GM19395 (cell line): ENCODE measurements around the gene TRAPPC12.
"Not testable (repeated sequence)": the region's sequence is repeated elsewhere in the genome, so short reads cannot be mapped to it uniquely, and the experiment has no call there.

Experiments
- ATAC-seq: cut with Tn5 transposase; IDR thresholded peaks from one replicate; pipeline ENCODE4 v1.9.1; 2021; ENCODE audit warnings: mild to moderate bottlenecking, moderate library complexity; ENCODE audit not compliant: unreplicated experiment

Gene TRAPPC12

GRCh38 chr2:3368261-3368722 is 11.2 kb upstream of the TRAPPC12 start:
- ATAC-seq: no peak

GRCh38 chr2:3369340-3370181 is 9.9 kb upstream of the TRAPPC12 start:
- ATAC-seq: not testable (repeated sequence)

GRCh38 chr2:3376821-3377220 is 2.7 kb upstream of the TRAPPC12 start:
- ATAC-seq: no peak

GRCh38 chr2:3377279-3377611 is 2.2 kb upstream of the TRAPPC12 start:
- ATAC-seq: peak; percentile 28

GRCh38 chr2:3377612-3378432 is 1.7 kb upstream of the TRAPPC12 start, which contains the start of gene EIPR1:
TSS of gene EIPR1 (minus strand) at chr2:3377818. CDS start at chr2:3377689, 129 bp downstream.
- ATAC-seq: peak; percentile 85

GRCh38 chr2:3379339-3379646 is 201 bp upstream of the TRAPPC12 start:
- ATAC-seq: no peak

- ATAC-seq: no peak
Observed at GRCh38 chr2:3386448-3386958, 7.0 kb downstream of the TRAPPC12 start.

- no peak for ATAC-seq
Observed at GRCh38 chr2:3387011-3387410, 7.5 kb downstream of the TRAPPC12 start.

GRCh38 chr2:3387644-3388411 is 8.3 kb downstream of the TRAPPC12 start:
- no peak for ATAC-seq

- ATAC-seq: no peak
Observed at GRCh38 chr2:3388412-3388738, 8.9 kb downstream of the TRAPPC12 start.

GRCh38 chr2:3389193-3389592 is 9.7 kb downstream of the TRAPPC12 start:
- ATAC-seq: no peak

- ATAC-seq: no peak
Observed at GRCh38 chr2:3390041-3390440, 10.5 kb downstream of the TRAPPC12 start.

- ATAC-seq: no peak
Observed at GRCh38 chr2:3392216-3392615, 12.7 kb downstream of the TRAPPC12 start.

- ATAC-seq: peak; percentile 65
Observed at GRCh38 chr2:3396920-3397559, 17.5 kb downstream of the TRAPPC12 start.

GRCh38 chr2:3398857-3399256 is 19.4 kb downstream of the TRAPPC12 start:
- no peak for ATAC-seq

- ATAC-seq: no peak
Observed at GRCh38 chr2:3399381-3399780, 19.9 kb downstream of the TRAPPC12 start.

- no peak for ATAC-seq
Observed at GRCh38 chr2:3399829-3400228, 20.3 kb downstream of the TRAPPC12 start.

GRCh38 chr2:3403587-3404334 is 24.3 kb downstream of the TRAPPC12 start:
- peak; percentile 100 for ATAC-seq

- ATAC-seq: no peak
Observed at GRCh38 chr2:3404349-3404894, 24.9 kb downstream of the TRAPPC12 start.

- no peak for ATAC-seq
Observed at GRCh38 chr2:3405307-3405706, 25.8 kb downstream of the TRAPPC12 start.
